Activated CD4-positive, alpha-beta T cell treated with anti-CD3 and anti-CD28 coated beads, Interleukin-2, Interleukin-4, amounts not matched to agents 100 ng/mL and 50 ng/mL, durations not matched to agents 16 hours and 8 hours (primary cell): ENCODE data around the gene SLC26A11.
"Not testable (repeated sequence)": the region's sequence is repeated elsewhere in the genome, so short reads cannot be mapped to it uniquely, and the experiment has no call there.

Experiments used
- DNase-seq: peaks from one replicate; pipeline ENCODE4 v3.0.0-alpha.2; 2020; ENCODE audit warnings: low spot score

SLC26A11 gene

DNA sequence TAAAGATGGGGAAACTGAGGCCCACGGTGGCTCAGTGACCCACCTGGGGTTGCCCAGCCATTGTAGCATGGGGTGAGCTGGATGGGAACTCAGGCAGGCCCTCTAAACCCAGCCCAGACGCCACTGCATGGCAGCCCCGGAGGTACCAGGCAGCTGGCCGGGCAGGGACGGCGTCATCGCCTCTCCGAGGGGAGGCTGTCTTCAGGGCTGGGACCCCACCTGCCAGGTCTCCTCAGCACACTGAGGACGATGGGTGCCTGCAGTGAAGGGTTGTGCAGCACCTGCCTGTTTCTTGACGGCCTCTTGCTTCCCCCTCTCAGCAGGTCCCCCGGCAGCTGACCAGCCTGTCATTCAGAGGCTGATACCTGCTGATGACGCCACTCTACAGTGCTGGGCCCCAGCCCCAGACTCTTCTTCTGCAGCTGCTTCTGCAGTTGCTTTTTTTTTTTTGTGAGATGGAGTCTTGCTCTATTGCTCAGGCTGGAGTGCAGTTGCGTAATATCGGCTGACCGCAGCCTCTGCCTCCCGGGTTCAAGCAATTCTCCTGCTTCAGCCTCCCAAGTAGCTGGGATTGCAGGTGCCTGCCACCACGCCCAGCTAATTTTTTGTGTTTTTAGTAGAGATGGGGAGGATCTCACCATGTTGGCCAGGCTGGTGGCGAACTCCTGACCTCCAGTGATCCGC is 65.2 kb downstream of the SLC26A11 start:
- no peak for DNase-seq

DNA sequence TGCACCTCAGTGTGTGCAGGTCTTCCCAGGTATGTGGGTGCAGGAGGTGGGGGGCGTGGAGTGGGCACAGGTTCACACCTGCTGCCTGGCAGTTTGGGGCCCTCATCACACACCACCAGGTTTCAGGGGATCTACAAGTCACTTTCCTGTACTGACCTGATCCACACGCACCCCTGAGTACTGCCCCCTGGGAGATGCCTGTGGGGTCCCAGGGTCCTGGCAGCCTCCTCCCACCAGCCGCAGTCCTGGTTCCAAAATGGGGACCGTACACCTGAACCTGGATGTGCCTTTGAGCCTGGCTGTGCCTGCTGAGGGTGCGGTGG is 66.4 kb downstream of the SLC26A11 start:
- DNase-seq: no peak

DNA sequence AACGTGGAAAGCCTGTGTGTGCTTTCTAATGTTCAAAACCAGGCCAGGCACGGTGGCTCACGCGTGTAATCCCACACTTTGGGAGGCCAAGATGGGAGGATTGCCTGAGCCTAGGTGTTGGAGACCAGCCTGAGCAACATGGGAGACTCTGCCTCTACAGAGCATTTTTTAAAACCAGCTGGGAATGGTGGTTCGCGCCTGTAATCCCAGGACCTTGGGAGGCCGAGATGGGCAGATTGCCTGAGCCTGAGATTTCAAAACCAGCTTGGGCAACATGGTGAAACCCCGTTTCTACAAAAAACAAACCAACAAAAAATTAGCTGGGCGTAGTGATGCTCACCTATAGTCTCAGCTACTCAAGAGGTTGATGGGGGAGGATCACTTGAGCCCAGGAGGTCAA is 66.8 kb downstream of the SLC26A11 start:
- no peak for DNase-seq

DNA sequence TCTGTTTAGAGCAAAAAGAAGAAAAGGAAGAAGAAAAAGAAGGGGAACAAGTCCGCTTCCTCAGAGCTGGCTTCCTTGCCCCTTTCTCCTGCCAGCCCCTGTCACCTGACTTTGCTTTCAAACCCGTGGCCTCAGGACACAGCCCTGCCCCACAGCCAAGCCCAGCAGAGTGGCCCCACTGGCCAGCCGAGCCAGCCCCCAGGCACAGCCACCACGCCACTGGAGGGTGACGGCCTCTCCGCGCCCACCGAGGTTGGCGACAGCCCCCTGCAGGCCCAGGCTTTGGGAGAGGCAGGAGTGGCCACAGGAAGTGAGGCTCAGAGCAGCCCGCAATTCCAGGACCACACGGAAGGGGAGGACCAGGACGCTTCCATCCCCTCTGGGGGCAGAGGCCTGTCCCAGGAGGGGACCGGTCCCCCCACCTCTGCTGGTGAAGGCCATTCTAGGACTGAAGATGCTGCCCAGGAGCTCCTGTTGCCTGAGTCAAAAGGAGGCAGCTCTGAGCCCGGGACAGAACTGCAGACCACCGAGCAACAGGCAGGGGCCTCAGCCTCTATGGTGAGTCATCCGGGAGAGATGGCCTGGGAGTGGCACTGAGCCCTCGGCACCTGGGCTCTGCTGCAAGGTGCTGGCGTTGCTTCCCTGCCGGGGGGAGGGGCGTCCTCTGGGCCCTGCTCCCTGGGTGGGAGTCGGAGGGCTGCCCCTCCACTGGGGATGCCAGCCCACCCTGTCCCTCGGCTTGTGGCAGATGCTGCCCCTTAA is 67.8 kb downstream of the SLC26A11 start:
- no peak for DNase-seq

DNA sequence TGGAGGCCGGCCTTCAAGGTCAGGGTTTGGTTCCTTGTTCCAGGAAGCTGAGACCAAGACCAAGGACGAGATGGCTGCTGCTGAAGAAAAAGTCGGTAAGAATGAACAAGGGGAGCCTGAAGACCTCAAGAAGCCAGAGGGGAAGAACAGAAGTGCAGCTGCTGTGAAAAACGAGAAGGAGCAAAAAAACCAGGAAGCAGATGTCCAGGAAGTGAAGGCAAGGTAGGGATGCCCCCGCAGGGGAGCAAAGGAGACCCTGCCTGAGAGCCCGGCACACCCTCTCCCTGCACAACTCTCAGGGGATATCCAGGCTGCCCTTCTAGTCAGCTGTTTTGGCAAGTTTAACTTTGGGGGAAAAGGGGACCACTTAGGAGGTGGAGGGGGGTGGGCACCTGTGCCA is 69.4 kb downstream of the SLC26A11 start:
- no peak for DNase-seq

DNA sequence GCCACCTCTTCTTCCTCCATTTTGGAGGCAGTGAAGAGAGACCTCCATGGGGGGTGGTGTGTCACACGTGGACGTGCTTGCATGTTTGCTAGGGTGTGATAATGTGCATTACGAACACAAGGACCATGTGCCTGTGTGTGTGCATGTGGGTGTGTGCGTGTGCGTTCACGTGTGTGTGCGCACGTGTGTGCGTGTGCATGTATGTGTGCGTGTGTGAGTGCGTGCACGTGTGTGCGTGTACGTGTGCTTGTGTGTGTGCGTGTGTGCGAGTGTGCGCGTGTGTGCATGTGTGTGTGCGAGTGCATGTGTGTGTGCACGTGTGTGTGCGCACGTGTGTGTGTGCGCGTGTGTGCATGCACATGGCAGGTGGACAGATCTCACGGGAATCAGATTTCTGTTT is 69.9 kb downstream of the SLC26A11 start:
- no peak for DNase-seq

DNA sequence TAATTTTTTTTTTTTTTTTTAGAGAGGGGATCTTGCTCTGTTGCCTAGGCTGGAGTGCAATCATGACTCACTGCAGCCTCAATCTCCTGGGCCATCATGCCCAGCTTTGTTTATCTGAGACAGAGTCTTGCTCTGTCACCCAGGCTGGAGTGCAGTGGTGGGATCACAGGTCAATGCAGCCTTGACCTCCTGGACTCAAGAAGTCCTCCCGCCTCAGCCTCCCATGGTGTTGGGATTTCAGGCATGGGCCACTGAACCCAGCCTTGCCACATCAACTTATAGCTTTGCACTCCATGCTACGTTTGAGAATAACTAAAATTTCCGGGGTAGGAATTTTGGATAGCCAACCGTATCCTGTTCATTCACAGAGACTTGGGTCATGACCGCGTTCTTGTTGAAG is 71.0 kb downstream of the SLC26A11 start:
- DNase-seq: no peak

DNA sequence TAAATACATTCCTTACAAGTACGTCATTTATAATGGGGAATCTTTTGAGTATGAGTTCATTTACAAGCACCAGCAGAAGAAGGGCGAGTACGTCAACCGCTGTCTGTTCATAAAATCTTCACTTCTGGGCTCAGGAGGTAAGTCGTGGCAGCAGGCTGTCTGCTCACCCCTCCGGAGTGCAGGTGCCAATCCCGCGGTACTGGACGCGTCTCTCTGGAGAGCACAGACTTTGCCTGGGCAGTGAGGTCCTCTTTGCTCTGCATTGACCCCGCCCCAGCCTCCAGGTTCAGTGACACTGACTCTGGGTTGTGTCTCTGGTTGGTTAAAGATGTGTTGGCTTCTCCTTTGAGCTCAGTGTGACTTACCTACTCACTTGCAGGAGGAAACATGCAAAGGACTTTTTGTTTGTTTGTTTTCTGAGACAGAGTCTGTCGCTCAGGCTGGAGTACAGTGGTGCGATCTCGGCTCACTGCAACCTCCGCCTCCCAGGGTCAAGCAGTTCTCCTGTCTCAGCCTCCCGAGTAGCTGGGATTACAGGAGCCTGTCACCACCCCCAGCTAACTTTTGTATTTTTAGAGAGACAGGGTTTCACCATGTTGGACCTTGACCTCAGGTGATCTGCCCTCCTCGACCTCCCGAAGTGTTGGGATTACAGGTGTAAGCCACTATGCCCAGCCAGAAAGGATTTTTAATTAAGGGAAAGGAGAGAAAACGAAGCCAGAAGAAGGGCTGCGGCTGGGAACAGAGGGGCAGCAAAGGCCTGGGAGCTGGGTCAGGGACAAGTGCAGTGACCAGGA is 71.7 kb downstream of the SLC26A11 start:
- no peak for DNase-seq

DNA sequence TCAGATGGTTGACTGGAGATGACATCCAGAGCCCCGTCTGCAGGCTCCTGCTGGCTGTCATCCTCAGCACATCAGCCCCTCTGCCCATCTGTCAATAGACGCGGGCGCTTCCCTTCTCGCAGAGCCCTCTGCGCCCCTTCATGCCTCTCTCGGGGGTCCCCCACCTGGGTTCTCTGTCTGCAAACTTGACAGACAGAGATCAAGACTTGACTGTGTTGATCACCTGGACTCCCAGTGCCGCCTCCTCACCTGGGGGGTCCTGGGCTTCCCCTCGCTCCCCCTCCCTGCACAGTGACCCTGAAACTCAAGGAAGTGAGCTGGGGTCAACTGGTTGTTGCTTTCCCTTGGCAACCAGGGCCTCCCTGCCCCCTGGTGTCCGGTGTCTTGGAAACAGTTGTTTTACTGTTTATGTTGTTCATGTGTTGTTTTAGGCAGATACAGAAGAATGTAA is 72.3 kb downstream of the SLC26A11 start:
- no peak for DNase-seq

DNA sequence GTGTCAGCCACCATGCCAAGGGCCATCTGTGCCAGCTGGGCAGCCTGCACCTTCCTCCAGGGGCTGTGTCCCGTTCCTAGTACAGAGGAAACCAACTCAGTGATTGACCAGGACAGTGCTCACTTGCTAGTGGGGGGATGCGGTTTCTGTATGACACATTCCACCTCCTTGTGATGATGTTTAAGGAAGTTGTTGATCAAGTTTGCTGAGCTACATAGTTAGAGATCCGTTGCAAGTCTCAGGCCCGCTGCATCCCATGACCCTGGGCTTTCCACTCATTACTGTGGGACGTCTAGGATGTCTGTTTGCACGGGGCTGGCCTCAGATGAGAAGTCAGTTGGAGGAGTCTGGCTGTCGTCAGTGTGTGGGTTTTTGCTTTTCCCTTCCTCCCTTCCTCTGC is 74.0 kb downstream of the SLC26A11 start:
- DNase-seq: no peak

DNA sequence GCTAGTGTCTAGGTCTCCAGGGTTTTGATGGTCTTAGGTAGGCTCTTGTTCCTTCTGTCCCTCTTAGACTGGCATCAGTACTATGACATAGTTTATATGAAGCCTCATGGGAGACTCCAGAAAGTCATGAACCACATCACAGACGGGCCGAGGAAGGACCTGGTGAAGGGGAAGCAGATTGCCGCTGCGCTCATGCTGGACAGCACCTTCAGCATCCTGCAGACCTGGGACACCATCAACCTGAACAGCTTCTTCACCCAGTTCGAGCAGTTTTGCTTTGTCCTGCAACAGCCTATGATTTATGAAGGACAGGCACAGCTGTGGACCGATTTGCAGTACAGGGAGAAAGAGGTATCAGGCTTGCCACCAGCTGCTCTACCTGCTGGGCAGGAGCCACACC is 74.4 kb downstream of the SLC26A11 start:
- no peak for DNase-seq

DNA sequence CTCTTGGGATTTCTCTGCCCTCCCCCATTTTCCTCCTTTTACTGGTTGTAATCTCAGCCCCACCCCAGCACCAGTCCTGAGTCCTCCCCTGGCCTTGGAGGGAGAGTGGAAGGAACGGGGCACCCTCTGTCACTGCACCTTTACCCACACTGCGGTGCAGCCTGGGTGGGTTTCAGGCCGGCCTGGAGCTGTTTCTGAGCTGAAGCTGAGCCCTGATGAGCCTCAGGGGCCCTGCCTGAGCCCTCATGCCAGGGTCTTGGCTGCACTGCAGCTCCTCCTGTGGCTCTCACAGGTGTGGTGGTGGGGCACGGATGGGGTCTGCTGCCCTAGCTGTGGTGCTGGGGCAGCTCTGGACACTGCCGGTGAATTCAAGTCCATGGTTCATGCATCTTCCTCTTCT is 74.9 kb downstream of the SLC26A11 start:
- DNase-seq: no peak

DNA sequence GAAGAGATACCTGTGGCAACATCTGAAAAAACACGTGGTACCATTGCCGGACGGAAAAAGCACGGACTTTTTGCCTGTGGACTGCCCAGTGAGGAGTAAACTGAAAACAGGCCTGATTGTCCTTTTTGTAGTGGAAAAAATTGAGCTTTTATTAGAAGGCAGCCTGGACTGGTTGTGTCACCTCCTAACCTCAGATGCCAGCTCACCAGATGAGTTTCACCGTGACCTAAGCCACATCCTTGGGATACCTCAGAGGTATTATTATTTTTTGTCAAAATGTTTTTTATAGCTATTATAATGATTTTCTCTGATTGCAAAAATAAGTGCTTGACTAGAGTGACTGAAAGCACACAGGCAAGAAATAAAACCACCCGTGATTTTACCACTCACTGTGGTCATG is 75.3 kb downstream of the SLC26A11 start:
- DNase-seq: no peak

DNA sequence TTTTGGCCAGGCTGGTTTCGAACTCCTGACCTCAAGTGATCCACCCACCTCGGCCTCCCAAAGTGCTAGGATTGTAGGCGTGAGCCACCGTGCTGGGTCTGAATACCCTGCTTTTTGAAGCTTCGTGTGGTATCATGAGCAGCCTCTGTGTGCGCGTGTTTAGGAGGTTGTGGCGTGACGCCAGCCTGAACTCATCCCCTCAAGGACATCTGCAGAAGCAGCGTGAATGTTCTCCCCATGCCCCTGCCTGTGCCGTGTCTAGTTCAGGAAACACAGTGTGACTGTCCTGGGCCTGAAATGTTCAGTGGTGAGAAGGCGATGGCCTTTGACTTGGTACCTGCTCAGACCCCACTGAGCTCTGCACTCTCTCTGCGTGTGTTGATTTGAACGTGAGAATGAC is 76.0 kb downstream of the SLC26A11 start:
- no peak for DNase-seq

DNA sequence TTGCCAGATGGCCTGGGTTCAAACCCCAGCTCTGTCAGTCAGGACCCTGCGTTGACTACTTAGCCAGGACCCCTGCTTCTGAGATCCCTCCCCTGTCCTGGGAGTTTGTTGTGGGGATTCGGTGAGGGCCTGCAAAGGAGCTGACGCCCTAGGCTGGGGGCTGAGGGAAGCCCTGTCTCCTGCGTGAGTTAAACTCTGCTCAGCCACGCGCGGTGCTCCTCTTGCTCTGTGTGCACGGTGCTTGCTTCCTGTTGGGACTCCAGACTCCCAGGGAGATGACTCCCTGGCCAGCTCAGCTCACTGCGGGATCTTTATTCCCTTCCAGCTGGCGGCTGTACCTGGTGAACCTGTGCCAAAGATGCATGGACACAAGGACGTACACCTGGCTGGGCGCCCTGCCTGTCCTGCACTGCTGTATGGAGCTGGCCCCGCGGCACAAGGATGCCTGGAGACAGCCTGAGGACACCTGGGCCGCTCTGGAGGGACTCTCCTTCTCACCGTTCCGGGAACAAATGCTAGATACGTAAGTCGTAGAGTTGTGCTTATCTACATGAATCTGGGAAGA is 77.9 kb downstream of the SLC26A11 start:
- no peak for DNase-seq

DNA sequence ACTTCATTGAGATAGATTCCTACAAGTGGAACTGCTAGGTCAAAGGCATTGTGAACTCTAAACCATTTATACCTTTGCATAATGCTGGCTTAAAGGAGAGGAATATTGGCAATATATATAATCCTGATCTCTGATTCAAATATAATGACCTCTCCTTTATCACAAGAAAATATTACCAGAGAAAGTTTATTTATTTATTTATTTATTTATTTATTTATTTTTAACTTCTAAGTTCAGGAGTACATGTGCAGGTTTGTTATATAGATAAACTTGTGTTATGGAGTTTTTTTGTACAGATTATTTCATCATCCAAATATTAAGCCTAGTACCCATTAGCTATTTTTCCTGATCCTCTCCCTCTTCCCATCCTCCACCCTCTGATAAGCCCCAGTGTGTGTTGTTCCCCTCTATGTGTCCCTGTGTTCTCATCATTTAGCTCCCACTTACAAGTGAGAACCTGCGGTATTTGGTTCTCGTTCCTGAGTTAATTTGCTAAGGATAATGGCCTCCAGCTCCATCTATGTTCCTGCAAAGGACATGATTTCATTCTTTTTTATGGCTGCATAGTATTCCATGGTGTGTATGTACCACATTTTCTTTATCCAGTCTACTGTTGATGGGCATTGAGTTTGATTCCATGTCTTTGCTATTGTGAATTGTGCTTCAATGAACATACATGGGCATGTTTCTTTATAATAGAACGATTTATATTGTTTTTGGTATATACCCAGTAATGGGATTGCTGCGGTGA is 79.3 kb downstream of the SLC26A11 start:
- not testable (repeated sequence) for DNase-seq

DNA sequence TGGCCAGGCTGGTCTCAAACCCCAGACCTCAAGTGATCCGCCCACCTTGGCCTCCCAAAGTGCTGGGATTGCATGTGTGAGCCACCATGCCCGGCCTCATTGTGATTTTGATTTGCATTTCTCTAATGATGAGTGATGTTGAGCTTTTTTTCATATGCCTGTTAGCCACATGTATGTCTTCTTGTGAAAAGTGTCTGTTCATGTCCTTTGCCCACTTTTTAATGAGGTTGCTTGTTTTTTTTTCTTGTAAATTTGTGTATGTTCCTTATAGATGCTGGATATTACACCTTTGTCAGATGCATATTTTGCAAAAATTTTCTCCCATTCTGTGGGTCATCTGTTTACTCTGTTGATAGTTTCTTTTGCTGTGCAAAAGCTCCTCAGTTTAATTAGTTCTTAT is 80.5 kb downstream of the SLC26A11 start:
- not testable (repeated sequence) for DNase-seq
